PC-3 (cell line): ENCODE results near the gene CAV1.

Source experiments
- EZH2 ChIP-seq: fragments of 300-600 bp; sonication (generic); IDR thresholded peaks from one replicate; pipeline ENCODE4 v1.6.1; 2017; ENCODE audit warnings: antibody characterized with exemption, mild to moderate bottlenecking, low read length; ENCODE audit not compliant: unreplicated experiment
- TF ChIP-seq, protein P1 (sequence below): fragments of 300-600 bp; sonication (generic); conservative IDR thresholded peaks from 2 replicates; pipeline ENCODE4 v1.5.1; 2017; ENCODE audit warnings: antibody characterized with exemption, low read depth, mild to moderate bottlenecking, low read length

DNA sequence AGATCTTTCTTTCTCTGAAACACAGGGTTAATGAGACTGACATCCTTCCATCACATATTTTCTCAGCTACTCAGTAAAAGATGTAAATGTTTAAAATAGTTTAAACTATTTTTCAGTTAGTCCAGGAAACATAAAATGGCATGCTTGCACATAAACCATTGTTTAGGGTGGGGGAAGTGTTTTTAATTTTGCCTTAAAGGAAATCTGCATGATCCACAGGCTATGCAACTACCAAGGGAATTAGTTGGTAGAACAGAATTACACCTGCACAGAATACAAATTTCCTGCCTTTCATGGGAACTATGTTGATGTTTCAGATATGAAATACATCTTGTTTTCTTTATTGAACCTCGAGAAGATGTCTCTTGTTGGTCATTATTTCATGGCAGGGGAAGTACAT lies 10.6 kb downstream of the CAV1 start:
- TF ChIP-seq EZH2, result no peak
- TF ChIP-seq, protein P1, sequence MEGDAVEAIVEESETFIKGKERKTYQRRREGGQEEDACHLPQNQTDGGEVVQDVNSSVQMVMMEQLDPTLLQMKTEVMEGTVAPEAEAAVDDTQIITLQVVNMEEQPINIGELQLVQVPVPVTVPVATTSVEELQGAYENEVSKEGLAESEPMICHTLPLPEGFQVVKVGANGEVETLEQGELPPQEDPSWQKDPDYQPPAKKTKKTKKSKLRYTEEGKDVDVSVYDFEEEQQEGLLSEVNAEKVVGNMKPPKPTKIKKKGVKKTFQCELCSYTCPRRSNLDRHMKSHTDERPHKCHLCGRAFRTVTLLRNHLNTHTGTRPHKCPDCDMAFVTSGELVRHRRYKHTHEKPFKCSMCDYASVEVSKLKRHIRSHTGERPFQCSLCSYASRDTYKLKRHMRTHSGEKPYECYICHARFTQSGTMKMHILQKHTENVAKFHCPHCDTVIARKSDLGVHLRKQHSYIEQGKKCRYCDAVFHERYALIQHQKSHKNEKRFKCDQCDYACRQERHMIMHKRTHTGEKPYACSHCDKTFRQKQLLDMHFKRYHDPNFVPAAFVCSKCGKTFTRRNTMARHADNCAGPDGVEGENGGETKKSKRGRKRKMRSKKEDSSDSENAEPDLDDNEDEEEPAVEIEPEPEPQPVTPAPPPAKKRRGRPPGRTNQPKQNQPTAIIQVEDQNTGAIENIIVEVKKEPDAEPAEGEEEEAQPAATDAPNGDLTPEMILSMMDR, result no peak
